ENCODE measurements around the gene GLS2. TPM values are rescaled to one million over a fixed set of nuclear protein-coding genes. Genes with fewer than 3 reads are reported as not detected.

The GLS2 gene
- total RNA-seq, 3 donors from 2014 or later = 0.51 to 1.5 (median 1.2) TPM

DNA sequence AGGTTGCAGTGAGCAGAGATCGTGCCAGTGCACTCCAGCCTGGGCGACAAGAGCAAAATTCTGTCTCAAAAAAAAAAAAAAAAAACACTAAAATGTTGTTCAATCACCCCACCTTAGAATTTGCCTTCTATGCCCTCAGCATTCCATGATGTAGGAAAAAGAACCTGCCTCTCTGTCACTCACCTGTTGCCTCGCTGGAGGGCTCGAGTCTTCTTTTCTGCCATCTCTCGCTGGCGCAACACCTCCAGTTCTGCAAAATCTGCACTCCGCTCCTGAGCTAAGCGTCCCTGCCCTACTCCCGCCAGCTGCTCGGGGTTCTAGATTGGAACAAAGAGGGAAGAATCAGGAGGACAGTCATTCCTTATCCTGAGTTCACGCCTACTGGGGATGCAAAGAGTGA, 56.7 kb downstream of the GLS2 start:
- Histone ChIP-seq H3K4me1 (ENCODE audit: low read depth) (no peaks in the 10 kb centered on the region), H3K36me3 (ENCODE audit: low read depth) (no peaks in the 10 kb centered on the region)

DNA sequence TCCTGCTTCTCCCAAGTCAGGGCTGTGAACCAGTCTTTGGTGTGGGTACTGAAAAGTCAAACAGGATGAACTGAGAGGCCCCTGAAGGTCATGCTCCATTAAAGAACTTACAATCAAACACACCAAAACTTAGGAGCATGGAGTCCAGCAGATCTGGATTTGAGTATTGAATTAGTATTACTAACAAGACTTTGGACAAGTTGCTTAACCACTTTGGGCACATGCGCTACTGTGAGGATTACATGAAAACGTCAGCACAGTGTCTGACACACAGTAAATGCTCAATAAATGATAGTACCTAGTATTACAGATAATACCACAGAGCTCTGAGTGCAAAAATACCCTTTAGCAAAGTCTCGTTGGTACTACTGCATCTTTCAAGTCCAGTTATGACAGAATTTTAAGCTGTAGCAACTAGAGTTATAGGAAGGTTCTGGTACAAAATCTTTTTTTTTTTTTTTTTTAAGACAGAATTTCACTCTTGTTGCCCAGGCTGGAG, 62.0 kb downstream of the GLS2 start:
- no peaks in the 10 kb centered on the region for H3K4me1 ChIP-seq (ENCODE audit: low read depth)
- no peak for DNase-seq
- TF ChIP-seq, protein P1, sequence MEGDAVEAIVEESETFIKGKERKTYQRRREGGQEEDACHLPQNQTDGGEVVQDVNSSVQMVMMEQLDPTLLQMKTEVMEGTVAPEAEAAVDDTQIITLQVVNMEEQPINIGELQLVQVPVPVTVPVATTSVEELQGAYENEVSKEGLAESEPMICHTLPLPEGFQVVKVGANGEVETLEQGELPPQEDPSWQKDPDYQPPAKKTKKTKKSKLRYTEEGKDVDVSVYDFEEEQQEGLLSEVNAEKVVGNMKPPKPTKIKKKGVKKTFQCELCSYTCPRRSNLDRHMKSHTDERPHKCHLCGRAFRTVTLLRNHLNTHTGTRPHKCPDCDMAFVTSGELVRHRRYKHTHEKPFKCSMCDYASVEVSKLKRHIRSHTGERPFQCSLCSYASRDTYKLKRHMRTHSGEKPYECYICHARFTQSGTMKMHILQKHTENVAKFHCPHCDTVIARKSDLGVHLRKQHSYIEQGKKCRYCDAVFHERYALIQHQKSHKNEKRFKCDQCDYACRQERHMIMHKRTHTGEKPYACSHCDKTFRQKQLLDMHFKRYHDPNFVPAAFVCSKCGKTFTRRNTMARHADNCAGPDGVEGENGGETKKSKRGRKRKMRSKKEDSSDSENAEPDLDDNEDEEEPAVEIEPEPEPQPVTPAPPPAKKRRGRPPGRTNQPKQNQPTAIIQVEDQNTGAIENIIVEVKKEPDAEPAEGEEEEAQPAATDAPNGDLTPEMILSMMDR (IDR thresholded peaks at IDR 0.05) = no peak

More for the DNA sequence above, 56.7 kb downstream of the GLS2 start:
- no peak for ATAC-seq
- Histone ChIP-seq H3K4me3 (no peak overlapping the region), H3K9me3 (no peaks in the 10 kb centered on the region)
- TF ChIP-seq, protein P1 (IDR thresholded peaks at IDR 0.05) = no peak
- DNase-seq = no peak
- intact Hi-C loops (cut with DNase I, micrococcal nuclease) = no loop called here

DNA sequence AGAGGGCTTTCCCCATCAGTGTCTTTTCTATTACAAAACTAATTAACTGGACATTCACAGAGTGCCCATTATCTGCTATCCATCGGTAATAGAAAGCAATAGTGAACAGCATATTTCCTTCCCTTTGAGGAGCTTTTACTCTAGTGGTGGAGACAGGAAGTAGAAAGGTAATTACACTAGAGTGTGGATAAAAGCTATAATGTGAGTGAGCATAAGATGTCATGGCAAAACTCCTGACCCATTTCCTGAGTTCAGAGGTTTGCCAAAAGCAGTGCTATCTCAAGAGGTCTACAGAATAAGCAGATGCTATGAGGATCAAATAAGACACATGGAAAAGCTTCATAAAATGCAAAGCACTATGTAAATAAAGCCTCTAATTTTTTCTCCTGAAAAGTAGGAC, 62.8 kb downstream of the GLS2 start:
- H3K36me3 ChIP-seq (ENCODE audit: low read depth) = no peaks in the 10 kb centered on the region
- ATAC-seq (no peak), DNase-seq (no peak)
- no peaks in the 10 kb centered on the region for H3K9me3 ChIP-seq
- H3K4me1 ChIP-seq (ENCODE audit: low read depth) = no peaks in the 10 kb centered on the region
- intact Hi-C loops (cut with DNase I, micrococcal nuclease) = no loop called here
- H3K4me3 ChIP-seq = no peak overlapping the region
- TF ChIP-seq, protein P1 (IDR thresholded peaks at IDR 0.05) = no peak

More for the DNA sequence above, 62.0 kb downstream of the GLS2 start:
- H3K4me3 ChIP-seq = no peak overlapping the region
- H3K36me3 ChIP-seq (ENCODE audit: low read depth) = no peaks in the 10 kb centered on the region
- intact Hi-C loops (cut with DNase I, micrococcal nuclease) = no loop called here
- H3K9me3 ChIP-seq = no peaks in the 10 kb centered on the region
- no peak for ATAC-seq

Other genes with a start within 250 kb of the GLS2 start
- 10 to 100 TPM; 35.6 to 53.8 (median 43.1) TPM for gene ANKRD52, start 229.8 kb downstream of the GLS2 start, total RNA-seq
- 10 to 100 TPM in 1 of 3 donors, 1 to 10 TPM in 2; 4.0 to 12.7 (median 5.3) TPM for gene COQ10A, start 221.2 kb downstream of the GLS2 start, total RNA-seq
- 100 to 1,000 TPM; 261 to 344 (median 332) TPM for gene CS, start 187.8 kb downstream of the GLS2 start, total RNA-seq
- 10 to 100 TPM; 75.5 to 79.3 (median 77.7) TPM for gene CNPY2, start 172.2 kb downstream of the GLS2 start, total RNA-seq
- 10 to 100 TPM; 61.4 to 73.5 (median 61.9) TPM for gene PAN2, start 154.2 kb downstream of the GLS2 start, total RNA-seq
- gene IL23A, start 149.3 kb downstream of the GLS2 start, total RNA-seq = under 1 TPM in 1 of 3 donors, not detected in 2; 0.55 TPM
- 100 to 1,000 TPM in 1 of 3 donors, 10 to 100 TPM in 2; 82.9 to 112 (median 95.7) TPM for gene STAT2, start 128.1 kb downstream of the GLS2 start, total RNA-seq
- not detected for gene APOF, start 125.3 kb downstream of the GLS2 start, total RNA-seq
- gene TIMELESS, start 38.7 kb downstream of the GLS2 start, total RNA-seq = 10 to 100 TPM in 1 of 3 donors, 1 to 10 TPM in 2; 7.7 to 14.3 (median 8.4) TPM
- not detected for gene MIP, start 33.5 kb downstream of the GLS2 start, total RNA-seq
- gene SPRYD4, start 19.6 kb downstream of the GLS2 start, total RNA-seq = 1 to 10 TPM; 4.3 to 5.2 (median 4.9) TPM
- 10 to 100 TPM; 35.9 to 47.8 (median 41.0) TPM for gene RBMS2, start 33.7 kb upstream of the GLS2 start, total RNA-seq
- gene BAZ2A, start 142.2 kb upstream of the GLS2 start, total RNA-seq = 100 to 1,000 TPM; 109 to 144 (median 110) TPM
- 1,000 to 10,000 TPM in 2 of 3 donors, 100 to 1,000 TPM in 1; 874 to 1,329 (median 1,265) TPM for gene ATP5F1B, start 157.8 kb upstream of the GLS2 start, total RNA-seq
- gene PTGES3, start 200.1 kb upstream of the GLS2 start, total RNA-seq = 100 to 1,000 TPM; 155 to 223 (median 164) TPM
- 100 to 1,000 TPM; 507 to 753 (median 639) TPM for gene NACA, start 237.1 kb upstream of the GLS2 start, total RNA-seq

All from mucosa of descending colon (tissue), 3 donors.